NT2/D1 (cell line): Measurements from ENCODE around the gene BMP6.
"Not testable (repeated sequence)": the region's sequence is repeated elsewhere in the genome, so short reads cannot be mapped to it uniquely, and the experiment has no call there.

Experiments used
- DNase-seq: peaks from one replicate; pipeline ENCODE4 v3.0.0-alpha.2; 2011; ENCODE audit warnings: low read depth, low spot score
- H3K27me3 ChIP-seq: 2 replicates; pipeline ENCODE4 v1.6.0; 2011; ENCODE audit warnings: mild to moderate bottlenecking; ENCODE audit not compliant: insufficient read length, insufficient read depth
- H3K36me3 ChIP-seq: 2 replicates; pipeline ENCODE4 v1.6.1; 2011; ENCODE audit warnings: mild to moderate bottlenecking, low read length, mixed read lengths; ENCODE audit not compliant: insufficient read depth, insufficient read length
- H3K4me1 ChIP-seq: 2 replicates; pipeline ENCODE4 v1.5.1; 2011; ENCODE audit not compliant: insufficient read depth, insufficient read length
- H3K4me3 ChIP-seq: 2 replicates; pipeline ENCODE4 v1.5.1; 2011; ENCODE audit warnings: low read depth; ENCODE audit not compliant: insufficient read length
- H3K9ac ChIP-seq: 2 replicates; pipeline ENCODE4 v1.6.0; 2011; ENCODE audit warnings: low read depth; ENCODE audit not compliant: insufficient read length
- H3K9me3 ChIP-seq: 2 replicates; pipeline ENCODE4 v1.5.1; 2011; ENCODE audit warnings: mild to moderate bottlenecking, low read length; ENCODE audit not compliant: insufficient read depth
- SUZ12 ChIP-seq: IDR thresholded peaks from 2 replicates; pipeline ENCODE4 v1.6.1; 2011; ENCODE audit not compliant: insufficient read length, insufficient read depth; ENCODE audit errors: extremely low read depth
- YY1 ChIP-seq: IDR thresholded peaks from 2 replicates; pipeline ENCODE4 v1.6.1; 2011; ENCODE audit not compliant: insufficient read length, insufficient read depth
- ZNF274 ChIP-seq: IDR thresholded peaks from 2 replicates; pipeline ENCODE4 v1.6.1; 2011; ENCODE audit warnings: mild to moderate bottlenecking, low read depth, low read length

The BMP6 gene

DNA sequence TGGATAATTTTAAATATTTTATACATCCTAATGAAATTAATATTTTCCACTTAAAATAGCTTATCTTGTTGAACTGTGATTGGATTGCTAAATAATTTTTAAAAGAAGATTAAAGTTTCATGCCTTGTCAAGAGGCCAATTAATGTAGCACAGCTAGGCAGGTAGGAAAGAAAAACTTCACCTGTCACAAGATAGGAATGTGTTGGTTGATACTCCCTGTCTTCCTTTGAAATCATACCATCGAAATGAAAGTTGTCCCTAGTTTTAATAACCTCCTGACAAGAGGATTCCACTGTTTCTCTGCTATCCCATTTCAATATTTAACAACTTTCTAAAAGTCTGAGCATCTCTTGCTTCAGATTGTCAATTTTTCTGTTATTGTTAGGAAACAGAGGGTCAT, 80.8 kb downstream of the BMP6 start:
- DNase-seq, result no peak
- Histone ChIP-seq H3K36me3 (no peaks in the 10 kb centered on the region), H3K4me3 (no peak overlapping the region), H3K4me1 (no peaks in the 10 kb centered on the region), H3K9ac (no peak overlapping the region), H3K9me3 (no peaks in the 10 kb centered on the region), H3K27me3 (no peaks in the 10 kb centered on the region)
- TF ChIP-seq ZNF274 (no peak), SUZ12 (no peak), YY1 (no peak)

DNA sequence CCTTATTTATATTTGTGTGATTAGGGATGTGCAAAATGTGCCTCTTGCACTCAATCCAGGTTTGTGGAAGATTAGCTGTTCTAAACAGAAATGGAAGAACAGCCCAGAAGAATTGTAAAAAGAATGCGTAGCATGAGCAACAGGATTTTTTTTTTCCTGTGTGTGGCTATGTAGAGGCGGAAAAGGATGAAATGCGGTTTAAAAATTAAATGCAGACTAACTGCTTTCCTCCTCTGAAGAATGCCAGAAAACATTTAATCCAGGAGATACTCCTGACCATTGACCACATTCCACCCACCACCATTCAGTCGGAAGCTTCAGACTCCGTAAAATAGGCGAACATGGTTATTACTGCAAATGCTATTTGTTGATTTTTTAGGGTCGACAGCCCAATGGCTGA, 83.4 kb downstream of the BMP6 start:
- no peak overlapping the region for H3K4me3 ChIP-seq
- H3K27me3 ChIP-seq, result no peaks in the 10 kb centered on the region
- H3K36me3 ChIP-seq, result no peaks in the 10 kb centered on the region
- TF ChIP-seq YY1 (no peak), ZNF274 (no peak), SUZ12 (no peak)
- no peaks in the 10 kb centered on the region for H3K4me1 ChIP-seq
- no peak overlapping the region for H3K9ac ChIP-seq
- H3K9me3 ChIP-seq, result no peaks in the 10 kb centered on the region
- DNase-seq, result no peak

DNA sequence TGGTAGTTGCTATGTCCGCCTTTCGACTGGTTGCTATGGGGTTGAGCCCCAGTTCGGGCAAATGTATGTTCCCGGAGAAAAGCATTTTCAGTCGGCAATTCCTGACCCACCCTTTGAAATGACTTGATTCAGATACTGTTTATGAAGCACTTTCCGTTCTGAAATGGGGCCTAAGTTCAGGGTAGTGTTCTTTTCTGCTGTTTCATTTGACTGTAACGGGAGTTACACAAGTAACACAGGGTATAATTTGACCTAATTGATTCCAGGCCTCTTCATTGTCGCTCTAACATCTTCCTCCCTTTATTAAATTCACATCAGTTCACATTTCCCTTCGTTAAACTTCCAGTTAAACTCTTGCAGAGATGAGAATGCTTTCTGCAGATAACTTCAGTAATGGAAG, 85.5 kb downstream of the BMP6 start:
- H3K36me3 ChIP-seq, result no peaks in the 10 kb centered on the region
- H3K27me3 ChIP-seq, result no peaks in the 10 kb centered on the region
- no peak overlapping the region for H3K9ac ChIP-seq
- no peaks in the 10 kb centered on the region for H3K9me3 ChIP-seq
- no peak overlapping the region for H3K4me3 ChIP-seq
- DNase-seq, result no peak
- H3K4me1 ChIP-seq, result no peaks in the 10 kb centered on the region
- TF ChIP-seq YY1, result no peak
- TF ChIP-seq SUZ12, result no peak

DNA sequence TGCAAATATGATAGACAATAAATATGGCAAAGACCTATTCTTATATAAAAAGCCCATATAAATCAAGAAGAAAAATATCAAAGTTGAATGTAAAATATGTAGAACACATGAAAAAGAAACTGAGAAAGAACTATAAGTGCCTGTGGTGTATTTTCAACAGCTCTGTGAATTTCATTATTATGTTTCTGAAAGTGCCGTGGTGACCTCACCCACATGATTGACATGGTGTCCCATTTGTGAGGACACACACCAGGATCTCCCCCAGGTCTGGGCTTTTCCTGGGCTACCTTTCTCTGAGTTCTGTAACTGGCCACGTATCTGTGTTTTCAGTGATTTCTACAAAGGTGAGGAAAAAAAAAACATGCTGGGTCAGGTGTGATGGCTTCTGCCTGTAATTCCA, 86.7 kb downstream of the BMP6 start:
- Histone ChIP-seq H3K36me3 (no peaks in the 10 kb centered on the region), H3K9ac (no peak overlapping the region), H3K27me3 (no peaks in the 10 kb centered on the region), H3K4me3 (no peak overlapping the region), H3K4me1 (no peaks in the 10 kb centered on the region), H3K9me3 (no peaks in the 10 kb centered on the region)
- no peak for DNase-seq
- TF ChIP-seq YY1, result no peak
- no peak for TF ChIP-seq SUZ12
- no peak for TF ChIP-seq ZNF274

DNA sequence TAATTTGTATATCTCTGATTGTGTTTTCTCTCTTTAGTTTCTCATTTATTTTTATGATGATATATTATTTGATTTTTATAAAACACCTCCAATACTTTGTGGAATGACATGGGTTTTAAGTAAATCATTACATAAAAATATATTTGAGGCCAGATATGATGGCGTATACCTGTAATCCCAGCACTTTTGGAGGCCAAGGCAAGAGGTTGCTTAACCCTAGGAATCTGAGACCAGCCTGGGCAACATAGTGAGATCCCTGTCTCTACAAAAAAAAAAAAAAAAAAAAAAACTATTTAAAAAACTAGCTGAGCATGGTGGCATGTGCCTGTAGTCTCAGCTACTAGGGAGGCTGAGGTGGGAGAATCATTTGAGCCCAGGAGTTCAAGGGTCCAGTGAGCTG, 87.3 kb downstream of the BMP6 start:
- DNase-seq, result no peak
- TF ChIP-seq YY1 (no peak), SUZ12 (no peak), ZNF274 (no peak)
- Histone ChIP-seq H3K36me3 (no peaks in the 10 kb centered on the region), H3K27me3 (no peaks in the 10 kb centered on the region), H3K4me1 (no peaks in the 10 kb centered on the region), H3K9ac (no peak overlapping the region), H3K4me3 (no peak overlapping the region), H3K9me3 (no peaks in the 10 kb centered on the region)

DNA sequence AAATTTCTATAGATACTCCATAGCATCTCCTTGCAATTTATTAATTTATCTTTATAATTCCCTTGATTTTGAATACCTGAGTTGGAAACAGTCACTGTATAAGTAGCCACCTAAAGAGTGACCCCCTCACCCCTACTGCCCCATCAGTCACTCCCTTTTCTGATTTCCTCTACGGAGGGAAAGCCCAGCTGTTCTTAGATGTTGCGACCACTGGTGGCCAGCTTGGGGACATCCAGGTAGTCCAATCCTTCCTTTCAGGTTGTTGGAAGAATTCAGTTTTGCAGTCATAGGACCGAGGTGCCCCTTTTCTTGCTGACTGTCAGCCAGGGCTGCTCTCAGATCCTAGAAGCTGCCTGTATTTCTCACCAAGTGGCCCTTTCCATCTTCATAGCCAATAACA, 87.8 kb downstream of the BMP6 start:
- Histone ChIP-seq H3K4me3 (no peak overlapping the region), H3K27me3 (no peaks in the 10 kb centered on the region), H3K9ac (no peak overlapping the region), H3K9me3 (no peaks in the 10 kb centered on the region), H3K36me3 (no peaks in the 10 kb centered on the region), H3K4me1 (no peaks in the 10 kb centered on the region)
- no peak for DNase-seq
- TF ChIP-seq ZNF274 (no peak), SUZ12 (no peak)

DNA sequence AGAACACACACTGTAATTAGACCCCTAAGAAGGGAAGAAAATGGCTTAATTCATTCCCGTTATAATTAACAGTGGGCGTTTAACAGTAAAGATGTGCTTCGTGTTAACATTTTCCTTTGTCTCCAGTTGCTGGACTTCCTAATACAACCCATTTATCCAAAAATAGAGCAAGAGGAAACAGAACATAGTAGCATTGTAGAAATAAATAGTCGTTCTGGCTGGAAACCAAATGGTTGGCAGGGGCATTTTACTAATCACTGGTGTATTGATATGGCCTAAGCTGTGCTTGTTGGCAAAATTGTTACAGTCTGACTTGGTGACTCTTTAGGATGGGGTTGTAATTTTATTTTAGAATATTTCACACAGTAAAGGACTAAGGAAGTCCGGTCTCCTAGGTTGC, 89.8 kb downstream of the BMP6 start:
- DNase-seq, result no peak
- Histone ChIP-seq H3K9me3 (no peaks in the 10 kb centered on the region), H3K9ac (no peak overlapping the region), H3K36me3 (no peaks in the 10 kb centered on the region), H3K27me3 (no peaks in the 10 kb centered on the region), H3K4me3 (no peak overlapping the region), H3K4me1 (no peaks in the 10 kb centered on the region)
- TF ChIP-seq ZNF274 (no peak), YY1 (no peak), SUZ12 (no peak)

DNA sequence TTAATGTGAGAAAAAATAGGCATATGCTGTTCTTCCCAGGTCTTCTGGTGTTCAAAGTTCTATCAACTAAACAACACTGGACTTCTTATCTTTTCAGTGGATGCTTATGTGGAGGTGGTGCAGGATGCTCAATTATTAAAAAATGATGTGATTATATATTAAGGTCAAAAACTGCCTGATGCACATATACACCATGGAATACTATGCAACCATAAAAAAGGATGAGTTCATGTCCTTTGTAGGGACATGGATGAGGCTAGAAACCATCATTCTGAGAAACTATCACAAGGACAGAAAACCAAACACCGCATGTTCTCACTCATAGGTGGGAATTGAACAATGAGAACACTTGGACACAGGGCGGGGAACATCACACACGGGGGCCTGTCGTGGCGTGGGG, 91.3 kb downstream of the BMP6 start:
- not testable (repeated sequence) for H3K36me3 ChIP-seq, DNase-seq, H3K27me3 ChIP-seq, H3K9ac ChIP-seq, H3K4me3 ChIP-seq, H3K4me1 ChIP-seq, H3K9me3 ChIP-seq
